ENCODE data around the gene LIG1. TPM values are rescaled to one million over a fixed set of nuclear protein-coding genes. Genes with fewer than 3 reads are reported as not detected.

Gene LIG1
- total RNA-seq, 4 donors from 2014 or later = 4.2 to 7.3 (median 6.0) TPM

DNA sequence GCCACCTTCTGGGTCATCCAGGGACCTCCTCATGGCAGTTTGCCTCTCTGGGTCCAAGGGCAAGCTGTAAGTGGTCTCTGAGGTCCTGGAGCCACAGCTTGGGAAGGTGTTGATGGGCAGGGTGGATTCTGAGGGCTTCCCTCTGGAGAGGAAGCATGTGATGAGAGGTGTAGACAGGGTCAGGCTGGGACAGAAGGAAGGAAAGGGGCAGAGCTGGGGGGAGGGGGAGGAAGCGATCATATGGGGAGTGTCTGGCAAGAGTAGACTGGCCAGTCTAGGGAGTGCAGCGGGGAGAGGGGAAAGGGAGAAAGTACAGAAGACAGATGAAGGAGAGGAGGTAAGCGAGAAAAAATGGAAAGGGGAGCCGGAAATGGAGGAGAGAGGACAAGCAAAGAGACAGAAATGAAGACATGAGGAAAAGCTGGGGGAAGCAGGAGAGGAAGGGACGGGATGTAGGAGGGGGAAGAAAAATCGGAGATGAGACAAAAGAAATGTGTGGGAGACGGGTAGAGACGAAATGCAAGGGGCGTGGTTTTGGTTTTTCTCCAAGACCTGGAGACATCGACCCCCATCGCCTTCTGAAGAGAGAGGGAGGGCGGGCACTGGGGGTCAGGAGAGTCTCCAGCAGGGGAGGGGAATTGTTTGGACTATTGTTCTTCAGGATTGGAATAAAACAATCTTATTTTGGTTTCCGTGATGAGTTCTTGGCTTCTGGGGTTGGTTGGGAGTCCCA lies 27.0 kb upstream of the LIG1 start:
- intact Hi-C loops (cut with DNase I) = no loop called here
- no peaks in the 10 kb centered on the region for H3K9me3 ChIP-seq
- H3K36me3 ChIP-seq = peaks cover 0 to 9% (median 4%) of the 10 kb centered on the region in 4 donors
- no peak overlapping the region for H3K4me3 ChIP-seq
- 38% methylated on average over 13 of the region's 13 CpGs for WGBS
- TF ChIP-seq POLR2A (IDR thresholded peaks at IDR 0.05; ENCODE audit: low read depth) (no peak), POLR2AphosphoS5 (IDR thresholded peaks at IDR 0.05) (no peak), EP300 (IDR thresholded peaks at IDR 0.05) (no peak)
- TF ChIP-seq, protein P1, sequence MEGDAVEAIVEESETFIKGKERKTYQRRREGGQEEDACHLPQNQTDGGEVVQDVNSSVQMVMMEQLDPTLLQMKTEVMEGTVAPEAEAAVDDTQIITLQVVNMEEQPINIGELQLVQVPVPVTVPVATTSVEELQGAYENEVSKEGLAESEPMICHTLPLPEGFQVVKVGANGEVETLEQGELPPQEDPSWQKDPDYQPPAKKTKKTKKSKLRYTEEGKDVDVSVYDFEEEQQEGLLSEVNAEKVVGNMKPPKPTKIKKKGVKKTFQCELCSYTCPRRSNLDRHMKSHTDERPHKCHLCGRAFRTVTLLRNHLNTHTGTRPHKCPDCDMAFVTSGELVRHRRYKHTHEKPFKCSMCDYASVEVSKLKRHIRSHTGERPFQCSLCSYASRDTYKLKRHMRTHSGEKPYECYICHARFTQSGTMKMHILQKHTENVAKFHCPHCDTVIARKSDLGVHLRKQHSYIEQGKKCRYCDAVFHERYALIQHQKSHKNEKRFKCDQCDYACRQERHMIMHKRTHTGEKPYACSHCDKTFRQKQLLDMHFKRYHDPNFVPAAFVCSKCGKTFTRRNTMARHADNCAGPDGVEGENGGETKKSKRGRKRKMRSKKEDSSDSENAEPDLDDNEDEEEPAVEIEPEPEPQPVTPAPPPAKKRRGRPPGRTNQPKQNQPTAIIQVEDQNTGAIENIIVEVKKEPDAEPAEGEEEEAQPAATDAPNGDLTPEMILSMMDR (IDR thresholded peaks at IDR 0.05) = no peak
- no peak for DNase-seq (ENCODE audit: extremely low spot score)
- no peaks in the 10 kb centered on the region for H3K27me3 ChIP-seq
- peaks cover 8 to 13% (median 11%) of the 10 kb centered on the region in 4 donors for H3K4me1 ChIP-seq
- H3K27ac ChIP-seq (replicated peaks in 1 of 4) = no peak overlapping the region

DNA sequence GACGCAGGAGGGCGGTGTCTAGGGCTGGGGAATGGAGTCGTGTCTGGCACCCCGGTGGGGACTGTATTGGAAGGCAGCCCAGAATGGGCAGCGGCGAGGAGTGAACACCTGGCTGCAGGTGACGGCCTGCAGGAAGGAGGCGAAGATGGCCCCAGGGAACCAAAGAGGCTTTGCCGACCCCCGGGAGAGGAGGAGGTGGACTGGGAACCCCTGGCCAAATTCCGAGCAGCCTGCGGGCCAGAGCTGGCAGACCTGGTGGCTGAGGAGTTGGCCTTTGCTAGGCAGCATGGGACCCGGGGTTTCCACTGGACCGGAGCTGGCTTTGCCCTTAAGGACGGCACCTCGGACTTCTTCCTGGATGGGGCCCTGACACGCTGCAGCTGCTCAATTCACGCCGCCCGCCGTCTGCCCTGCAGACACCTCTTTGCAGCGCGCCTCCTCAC lies 26.2 kb upstream of the LIG1 start:
- peaks cover 0 to 9% (median 7%) of the 10 kb centered on the region in 4 donors for H3K36me3 ChIP-seq
- no peak overlapping the region for H3K4me3 ChIP-seq
- H3K27ac ChIP-seq (replicated peaks in 1 of 4) = no peak overlapping the region
- H3K9me3 ChIP-seq = no peaks in the 10 kb centered on the region
- H3K4me1 ChIP-seq = peaks cover 8 to 13% (median 11%) of the 10 kb centered on the region in 4 donors
- WGBS = 65% methylated on average over 15 of the region's 23 CpGs
- TF ChIP-seq POLR2A (IDR thresholded peaks at IDR 0.05; ENCODE audit: low read depth) = no peak
- no peak for TF ChIP-seq POLR2AphosphoS5 (IDR thresholded peaks at IDR 0.05)
- TF ChIP-seq EP300 (IDR thresholded peaks at IDR 0.05) = no peak
- intact Hi-C loops (cut with DNase I) = no loop called here
- no peak for DNase-seq (ENCODE audit: extremely low spot score)
- H3K27me3 ChIP-seq = no peaks in the 10 kb centered on the region

DNA sequence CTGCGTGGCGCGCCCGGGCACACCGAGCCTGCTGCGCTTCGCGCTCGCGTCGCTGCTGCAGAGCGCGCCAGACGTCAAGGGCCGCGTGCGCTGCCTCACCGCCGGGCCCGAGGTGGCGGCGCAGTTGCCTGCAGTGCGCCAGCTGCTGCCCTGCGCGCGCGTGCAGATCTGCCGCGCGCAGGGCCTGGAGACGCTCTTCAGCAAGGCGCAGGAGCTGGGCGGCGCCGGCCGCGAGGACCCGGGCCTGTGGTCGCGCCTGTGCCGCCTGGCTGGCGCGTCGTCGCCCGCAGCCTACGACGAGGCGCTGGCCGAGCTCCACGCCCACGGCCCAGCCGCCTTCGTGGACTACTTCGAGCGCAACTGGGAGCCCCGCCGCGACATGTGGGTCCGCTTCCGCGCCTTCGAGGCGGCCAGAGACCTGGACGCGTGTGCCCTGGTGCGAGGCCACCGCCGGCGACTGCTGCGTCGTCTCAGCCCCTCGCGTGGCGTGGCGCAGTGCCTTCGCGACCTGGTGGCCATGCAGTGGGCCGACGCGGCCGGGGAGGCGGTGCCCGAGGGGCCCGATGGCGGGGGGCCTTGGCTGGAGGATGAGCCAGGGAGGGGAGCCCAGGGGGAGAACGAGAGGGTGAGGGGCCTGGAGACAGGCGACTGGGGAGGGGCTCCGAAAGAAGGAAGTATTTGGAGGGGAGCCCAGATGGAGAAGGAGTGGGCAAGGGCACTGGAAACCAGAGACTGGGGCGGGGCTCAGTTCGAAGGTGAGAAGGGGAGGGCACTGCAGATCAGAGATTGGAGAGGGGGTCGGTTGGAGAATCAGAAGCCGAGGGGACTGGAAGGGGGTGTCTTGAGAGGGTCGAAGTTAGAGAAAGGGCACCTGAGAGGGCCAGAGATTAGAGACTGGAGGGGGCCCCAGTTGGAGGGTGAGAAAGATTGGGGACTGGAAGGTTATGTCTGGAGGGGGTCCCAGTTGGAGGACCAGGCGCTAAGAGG lies 25.0 kb upstream of the LIG1 start:
- DNase-seq (ENCODE audit: extremely low spot score) = no peak
- Histone ChIP-seq H3K4me3 (no peak overlapping the region), H3K4me1 (peaks cover 8 to 13% (median 11%) of the 10 kb centered on the region in 4 donors), H3K9me3 (no peaks in the 10 kb centered on the region), H3K36me3 (peaks cover 0 to 13% (median 8%) of the 10 kb centered on the region in 4 donors), H3K27ac (replicated peaks in 1 of 4) (no peak overlapping the region), H3K27me3 (no peaks in the 10 kb centered on the region)
- intact Hi-C loops (cut with DNase I) = no loop called here
- 73% methylated on average over 24 of the region's 95 CpGs for WGBS
- TF ChIP-seq, protein P1 (IDR thresholded peaks at IDR 0.05) = no peak
- no peak for TF ChIP-seq EP300 (IDR thresholded peaks at IDR 0.05)
- TF ChIP-seq POLR2A (IDR thresholded peaks at IDR 0.05; ENCODE audit: low read depth) = no peak
- TF ChIP-seq POLR2AphosphoS5 (IDR thresholded peaks at IDR 0.05) = no peak

GRCh38 chr19:48194041-48194843 lies 24.1 kb upstream of the LIG1 start:
- Histone ChIP-seq H3K27ac (replicated peaks in 1 of 4) (no peak overlapping the region), H3K36me3 (peaks cover 0 to 15% (median 11%) of the 10 kb centered on the region in 4 donors), H3K9me3 (no peaks in the 10 kb centered on the region), H3K4me3 (no peak overlapping the region), H3K27me3 (no peaks in the 10 kb centered on the region), H3K4me1 (peaks cover 8 to 13% (median 11%) of the 10 kb centered on the region in 4 donors)
- intact Hi-C loops (cut with DNase I) = no loop called here
- TF ChIP-seq POLR2AphosphoS5 (IDR thresholded peaks at IDR 0.05) (no peak), EP300 (IDR thresholded peaks at IDR 0.05) (no peak)
- TF ChIP-seq, protein P1 (IDR thresholded peaks at IDR 0.05) = peak in 2 of 3 experiments; percentile 34 to 54
- WGBS = 65% methylated on average over 16 of the region's 36 CpGs
- DNase-seq (ENCODE audit: extremely low spot score) = no peak
